Right lobe of liver (tissue), 6 donors: ENCODE results near the gene DOK6. TPM values are rescaled to one million over a fixed set of nuclear protein-coding genes. Genes with fewer than 3 reads are reported as not detected.

Experiments used
- ATAC-seq, 4 donors: fragments of 200-7000 bp; cut with Tn5 transposase; one replicate each; pipeline ENCODE4 v1.9.1; 2020; ENCODE audit warnings: mild to moderate bottlenecking in 4 of 4, moderate library complexity in 4 of 4
- DNase-seq, 3 donors: peaks; one replicate each; pipeline ENCODE4 v3.0.0-alpha.2; 2020
- H3K27ac ChIP-seq, 3 donors: fragments of 200-600 bp; one replicate each; pipeline ENCODE4 v1.8.0; 2022
- H3K27me3 ChIP-seq, 2 donors: fragments of 200-600 bp; one replicate each; pipeline ENCODE4 v1.8.0; 2022
- H3K36me3 ChIP-seq, 4 donors: fragments of 200-600 bp; sonication (generic) in 1 of 4; one replicate each; pipeline versions ENCODE4 v1.5.1 to v1.8.0; 2017 to 2022; ENCODE audit warnings: control low read depth in 1 of 4
- H3K4me1 ChIP-seq, 4 donors: fragments of 200-600 bp; sonication (generic) in 1 of 4; one replicate each; pipeline versions ENCODE4 v1.5.1 to v1.8.0; 2017 to 2022; ENCODE audit warnings: control low read depth in 1 of 4
- H3K4me3 ChIP-seq, 3 donors: fragments of 200-600 bp; one replicate each; pipeline ENCODE4 v1.8.0; 2022
- H3K9me3 ChIP-seq, 4 donors: fragments of 200-600 bp; sonication (generic) in 1 of 4; one replicate each; pipeline versions ENCODE4 v1.5.1 to v1.8.0; 2017 to 2022; ENCODE audit warnings: control low read depth in 1 of 4
- POLR2A ChIP-seq: fragments of 450-650 bp; IDR thresholded peaks from one replicate; pipeline ENCODE4 v1.6.1; 2017; ENCODE audit warnings: antibody characterized with exemption, mild to moderate bottlenecking
- WGBS: methylation state at CpG from one replicate; pipeline ENCODE4 v1.1.6; 2018; ENCODE audit warnings: low coverage, low lambda C conversion rate; ENCODE audit not compliant: insufficient coverage; ENCODE audit errors: missing lambda C conversion rate; 5-methylcytosine and 5-hydroxymethylcytosine counted together
- intact Hi-C, 2 donors: fragments of 100-400 bp; cut with DNase I; formaldehyde crosslinking; loops; one replicate each; pipeline versions ENCODE4 v1.11.2 to v1.14.1; 2022
- total RNA-seq, 6 experiments: library from RNA; depleted of rRNA in 2 of 6; stranded (reverse); fragments of >200 nt in 2 of 6; fragmentation: NEBNext Ultra II Directional in 3 of 6; extraction: Animal tissue kit (Norgen Biotek cat#: 25700) in 3 of 6; gene quantifications; one replicate each; pipeline versions ENCODE4 v1.1.0 to v1.2.4, GENCODE V29; 2016 to 2023
- TF ChIP-seq, protein P1 (sequence below), 4 donors: fragments of 200-600 bp in 3 of 4; fragments of 450-650 bp in 1 of 4; IDR thresholded peaks; one replicate each; pipeline versions ENCODE4 v1.5.1 to v1.8.0; 2016 to 2022; ENCODE audit warnings: antibody characterized with exemption in 4 of 4, mild to moderate bottlenecking in 2 of 4
- donor health status: DM: no; HTN: yes; CAD: no.
- donor health status: DM: no; HTN: no; CAD: no.
- donor health status: DM: no; HTN: no; CAD: no.
- donor health status: DM: no; HTN: yes; CAD: no.
- donor health status: DM: no; HTN: yes; CAD: no.

The DOK6 gene
- total RNA-seq, 6 experiments from 2014 or later: 0.37 to 2.9 (median 2.1) TPM; not detected in 1

DNA sequence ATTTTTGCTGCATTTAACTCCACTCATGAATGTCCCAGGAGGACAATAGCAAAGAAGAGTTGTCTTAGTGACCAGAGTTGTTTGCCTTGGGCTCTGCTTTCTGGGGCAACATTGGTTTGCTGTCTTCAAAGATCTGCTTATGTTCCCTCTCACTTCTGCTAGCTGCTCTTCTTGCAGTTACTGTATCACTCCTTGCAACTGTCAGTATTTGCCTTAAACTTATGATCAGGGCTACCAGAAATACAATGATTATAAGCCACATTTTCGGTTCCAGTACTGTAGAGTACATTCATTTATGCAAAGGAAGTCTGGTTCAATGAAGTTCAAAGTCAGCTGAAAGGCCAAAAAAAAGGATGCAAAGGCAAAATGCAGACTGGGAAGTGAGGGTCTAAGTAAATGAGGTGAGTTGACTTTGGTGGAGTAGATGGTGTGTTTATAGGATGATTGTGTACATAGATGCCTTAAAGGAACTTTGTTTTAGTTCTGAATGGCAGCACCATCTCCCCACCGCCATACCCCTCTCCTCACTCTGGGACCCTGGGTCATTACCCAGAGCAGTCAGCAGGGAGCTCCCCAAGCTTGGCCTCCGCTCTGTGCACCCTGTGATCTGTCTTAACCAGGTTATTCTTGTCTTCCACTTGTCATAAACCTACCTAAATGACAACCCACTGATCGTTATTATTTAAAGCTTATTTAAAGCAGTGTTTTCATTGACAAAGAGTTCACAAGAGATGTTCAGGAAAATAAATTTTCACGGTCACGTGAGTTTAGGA, 236.0 kb downstream of the DOK6 start:
- Histone ChIP-seq H3K27me3 (no peaks in the 10 kb centered on the region), H3K4me1 (no peaks in the 10 kb centered on the region), H3K9me3 (no peaks in the 10 kb centered on the region), H3K27ac (no peak overlapping the region), H3K36me3 (no peaks in the 10 kb centered on the region), H3K4me3 (no peak overlapping the region)
- intact Hi-C loops: no loop called here
- 72% methylated on average over 6 of the region's 6 CpGs for WGBS
- TF ChIP-seq, protein P1, sequence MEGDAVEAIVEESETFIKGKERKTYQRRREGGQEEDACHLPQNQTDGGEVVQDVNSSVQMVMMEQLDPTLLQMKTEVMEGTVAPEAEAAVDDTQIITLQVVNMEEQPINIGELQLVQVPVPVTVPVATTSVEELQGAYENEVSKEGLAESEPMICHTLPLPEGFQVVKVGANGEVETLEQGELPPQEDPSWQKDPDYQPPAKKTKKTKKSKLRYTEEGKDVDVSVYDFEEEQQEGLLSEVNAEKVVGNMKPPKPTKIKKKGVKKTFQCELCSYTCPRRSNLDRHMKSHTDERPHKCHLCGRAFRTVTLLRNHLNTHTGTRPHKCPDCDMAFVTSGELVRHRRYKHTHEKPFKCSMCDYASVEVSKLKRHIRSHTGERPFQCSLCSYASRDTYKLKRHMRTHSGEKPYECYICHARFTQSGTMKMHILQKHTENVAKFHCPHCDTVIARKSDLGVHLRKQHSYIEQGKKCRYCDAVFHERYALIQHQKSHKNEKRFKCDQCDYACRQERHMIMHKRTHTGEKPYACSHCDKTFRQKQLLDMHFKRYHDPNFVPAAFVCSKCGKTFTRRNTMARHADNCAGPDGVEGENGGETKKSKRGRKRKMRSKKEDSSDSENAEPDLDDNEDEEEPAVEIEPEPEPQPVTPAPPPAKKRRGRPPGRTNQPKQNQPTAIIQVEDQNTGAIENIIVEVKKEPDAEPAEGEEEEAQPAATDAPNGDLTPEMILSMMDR (IDR thresholded peaks at IDR 0.05): peak in 1 of 4 donors; percentile 16
- no peak for TF ChIP-seq POLR2A
- ATAC-seq (no peak), DNase-seq (no peak)

DNA sequence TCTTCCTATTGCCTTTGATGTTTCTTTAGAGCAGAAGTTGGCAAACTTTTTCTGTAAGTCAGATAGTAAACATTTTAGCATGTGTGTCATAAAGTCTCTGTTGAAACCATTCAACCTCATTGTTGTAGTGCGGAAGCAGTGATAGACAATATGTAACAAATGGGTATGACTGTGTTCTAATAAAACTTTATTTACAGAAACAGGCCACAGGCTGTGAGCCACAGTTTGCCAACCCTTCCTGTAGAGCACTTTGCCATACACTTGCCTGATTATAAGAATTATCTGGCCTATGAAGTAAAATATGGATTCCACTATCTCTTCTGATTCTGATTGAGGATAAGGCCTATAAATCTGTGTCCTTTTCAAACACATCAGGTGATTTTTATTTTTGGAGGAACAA, 237.4 kb downstream of the DOK6 start:
- no peak overlapping the region for H3K4me3 ChIP-seq
- intact Hi-C loops: no loop called here
- H3K27me3 ChIP-seq: no peaks in the 10 kb centered on the region
- H3K36me3 ChIP-seq: no peaks in the 10 kb centered on the region
- ATAC-seq (no peak), DNase-seq (no peak)
- H3K9me3 ChIP-seq: no peaks in the 10 kb centered on the region
- no peaks in the 10 kb centered on the region for H3K4me1 ChIP-seq
- H3K27ac ChIP-seq: no peak overlapping the region
- 0% methylated on average over 1 of the region's 1 CpG for WGBS
- TF ChIP-seq POLR2A: no peak
- TF ChIP-seq, protein P1 (IDR thresholded peaks at IDR 0.05): no peak

DNA sequence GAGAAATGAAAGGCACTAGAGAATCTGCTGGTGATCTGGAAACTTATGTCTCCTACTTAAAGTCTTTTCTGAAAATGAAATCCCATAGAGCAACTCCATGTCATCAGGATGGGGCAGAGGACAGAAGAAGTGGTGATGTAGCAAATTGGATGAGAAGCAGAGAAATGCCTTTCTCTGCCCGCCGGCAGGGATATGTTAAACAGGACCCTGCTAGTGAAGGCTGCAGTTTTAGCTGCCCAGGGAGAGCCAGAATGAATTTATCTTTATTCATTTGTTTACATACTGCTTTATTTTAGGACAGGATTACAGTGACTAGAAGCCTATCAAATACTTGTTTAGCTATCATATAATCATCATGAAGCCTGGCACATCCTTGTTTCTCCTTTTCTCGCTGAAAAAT, 247.0 kb downstream of the DOK6 start:
- Histone ChIP-seq H3K27ac (no peak overlapping the region), H3K4me3 (no peak overlapping the region), H3K27me3 (no peaks in the 10 kb centered on the region), H3K9me3 (no peaks in the 10 kb centered on the region), H3K4me1 (no peaks in the 10 kb centered on the region), H3K36me3 (no peaks in the 10 kb centered on the region)
- no peak for TF ChIP-seq POLR2A
- TF ChIP-seq, protein P1 (IDR thresholded peaks at IDR 0.05): no peak
- 63% methylated on average over 3 of the region's 3 CpGs for WGBS
- DNase-seq (no peak), ATAC-seq (no peak)
- intact Hi-C loops: no loop called here

DNA sequence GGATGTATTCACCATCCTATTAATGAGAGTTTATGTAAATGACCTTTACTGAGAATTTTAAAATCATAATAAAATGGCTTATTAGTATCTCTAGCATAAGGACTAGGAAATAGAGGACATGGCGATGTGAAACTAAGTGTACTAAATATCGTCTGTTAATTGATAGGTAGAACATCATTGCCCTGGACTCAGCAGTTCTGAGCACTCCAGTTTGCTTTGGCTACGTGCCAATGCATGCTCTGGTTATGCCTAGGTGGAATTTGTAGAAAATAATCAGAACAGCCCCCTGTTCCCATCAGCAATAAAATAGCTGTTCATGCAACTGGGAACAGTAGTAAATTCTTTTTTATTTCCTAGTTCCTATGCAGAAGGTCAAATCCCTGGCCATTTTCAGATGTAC, 247.8 kb downstream of the DOK6 start:
- Histone ChIP-seq H3K4me3 (no peak overlapping the region), H3K9me3 (no peaks in the 10 kb centered on the region), H3K4me1 (no peaks in the 10 kb centered on the region), H3K36me3 (no peaks in the 10 kb centered on the region), H3K27ac (no peak overlapping the region), H3K27me3 (no peaks in the 10 kb centered on the region)
- intact Hi-C loops: no loop called here
- 38% methylated on average over 3 of the region's 3 CpGs for WGBS
- ATAC-seq (peak in 2 of 4 donors; percentile 20 to 54), DNase-seq (no peak)
- no peak for TF ChIP-seq POLR2A
- TF ChIP-seq, protein P1 (IDR thresholded peaks at IDR 0.05): no peak
